SK-N-MC (cell line): ENCODE results near the gene DQX1.

Source experiments
- DNase-seq: peaks from one replicate; pipeline ENCODE4 v3.0.0-alpha.2; 2011; ENCODE audit warnings: low read depth, low spot score
- H3K27ac ChIP-seq: fragments of 200-600 bp; sonication (generic); 2 replicates; pipeline ENCODE4 v1.5.1; 2016; ENCODE audit warnings: mixed run types
- H3K36me3 ChIP-seq: fragments of 200-600 bp; sonication (generic); 2 replicates; pipeline ENCODE4 v1.6.1; 2017; ENCODE audit warnings: antibody characterized with exemption, low read length, mixed read lengths; ENCODE audit not compliant: insufficient read depth
- H3K4me3 ChIP-seq: fragments of 200-600 bp; sonication (generic); 2 replicates; pipeline ENCODE4 v1.5.1; 2016
- H3K9ac ChIP-seq: fragments of 200-600 bp; sonication (generic); 2 replicates; pipeline ENCODE4 v1.8.0; 2017; ENCODE audit warnings: mixed run types, mixed read lengths; ENCODE audit not compliant: insufficient read length
- H3K9me3 ChIP-seq: fragments of 200-600 bp; sonication (generic); 2 replicates; pipeline ENCODE4 v1.6.1; 2017; ENCODE audit warnings: low read depth, mild to moderate bottlenecking, antibody characterized with exemption, low read length, moderate library complexity, mixed read lengths
- EZH2 ChIP-seq: fragments of 200-600 bp; sonication (generic); IDR thresholded peaks from one replicate; pipeline ENCODE4 v1.6.1; 2017; ENCODE audit warnings: antibody characterized with exemption
- FOXP2 ChIP-seq: optimal IDR thresholded peaks from 2 replicates; pipeline ENCODE3; 2011; ENCODE audit warnings: mild to moderate bottlenecking, moderate library complexity; ENCODE audit not compliant: insufficient read depth; ENCODE audit errors: extremely low read length, control extremely low read depth
- POLR2AphosphoS5 ChIP-seq: IDR thresholded peaks from 2 replicates; pipeline ENCODE4 v1.6.1; 2012; ENCODE audit warnings: mild to moderate bottlenecking, low read depth, low read length, borderline replicate concordance

The DQX1 gene

DNA sequence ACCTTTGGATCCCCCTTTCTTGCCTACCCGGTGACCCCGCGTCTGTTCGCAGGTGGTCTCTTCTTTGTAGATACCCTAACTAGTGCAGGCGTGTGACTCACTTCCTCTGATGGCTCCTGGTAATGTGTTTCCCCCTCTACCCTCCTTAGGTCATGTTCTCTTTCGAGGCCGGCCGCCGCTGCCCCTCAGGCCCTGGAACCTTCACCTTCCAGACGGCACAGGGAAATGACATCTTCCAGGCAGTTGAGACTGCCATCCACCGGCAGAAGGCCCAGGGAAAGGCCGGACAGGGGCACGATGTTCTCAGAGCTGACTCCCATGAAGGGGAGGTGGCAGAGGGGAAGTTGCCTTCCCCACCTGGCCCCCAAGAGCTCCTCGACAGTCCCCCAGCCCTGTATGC, 30.1 kb upstream of the DQX1 start:
- no peak for DNase-seq
- H3K27ac ChIP-seq = no peak overlapping the region
- no peak overlapping the region for H3K9ac ChIP-seq

DNA sequence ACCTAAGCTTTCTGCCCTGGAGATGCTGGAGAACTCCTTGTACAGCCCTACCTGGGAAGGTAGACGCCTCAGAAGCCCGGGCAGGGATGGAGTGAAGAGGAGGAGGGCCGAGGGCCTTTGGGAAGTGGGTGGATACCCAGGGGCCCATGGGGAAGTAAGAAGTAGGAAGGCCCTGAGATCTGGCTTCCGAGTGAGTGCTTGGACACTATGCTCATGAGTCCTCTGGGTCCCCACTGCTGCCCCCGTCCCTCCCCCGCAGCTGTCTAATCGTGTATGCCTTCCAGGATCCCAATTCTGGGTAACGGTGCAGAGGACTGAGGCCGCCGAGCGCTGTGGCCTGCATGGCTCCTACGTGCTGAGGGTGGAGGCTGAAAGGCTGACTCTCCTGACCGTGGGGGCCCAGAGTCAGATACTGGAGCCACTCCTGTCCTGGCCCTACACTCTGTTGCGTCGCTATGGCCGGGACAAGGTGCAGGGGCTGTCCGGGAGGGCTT, 29.6 kb upstream of the DQX1 start:
- TF ChIP-seq POLR2AphosphoS5 (no peak), EZH2 (no peak), FOXP2 (no peak)
- Histone ChIP-seq H3K36me3 (no peaks in the 10 kb centered on the region), H3K4me3 (no peak overlapping the region), H3K9me3 (no peaks in the 10 kb centered on the region), H3K27ac (no peak overlapping the region), H3K9ac (no peak overlapping the region)
- DNase-seq = no peak

More for the DNA sequence above, 30.1 kb upstream of the DQX1 start:
- H3K9me3 ChIP-seq = no peaks in the 10 kb centered on the region
- H3K36me3 ChIP-seq = no peaks in the 10 kb centered on the region
- H3K4me3 ChIP-seq = no peak overlapping the region
- no peak for TF ChIP-seq FOXP2
- TF ChIP-seq POLR2AphosphoS5 = no peak
- TF ChIP-seq EZH2 = no peak

- DNase-seq = no peak
- H3K4me3 ChIP-seq = peak overlapping the region; percentile 76
Observed at GRCh38 chr2:74554820-74555531, 28.9 kb upstream of the DQX1 start.

DNA sequence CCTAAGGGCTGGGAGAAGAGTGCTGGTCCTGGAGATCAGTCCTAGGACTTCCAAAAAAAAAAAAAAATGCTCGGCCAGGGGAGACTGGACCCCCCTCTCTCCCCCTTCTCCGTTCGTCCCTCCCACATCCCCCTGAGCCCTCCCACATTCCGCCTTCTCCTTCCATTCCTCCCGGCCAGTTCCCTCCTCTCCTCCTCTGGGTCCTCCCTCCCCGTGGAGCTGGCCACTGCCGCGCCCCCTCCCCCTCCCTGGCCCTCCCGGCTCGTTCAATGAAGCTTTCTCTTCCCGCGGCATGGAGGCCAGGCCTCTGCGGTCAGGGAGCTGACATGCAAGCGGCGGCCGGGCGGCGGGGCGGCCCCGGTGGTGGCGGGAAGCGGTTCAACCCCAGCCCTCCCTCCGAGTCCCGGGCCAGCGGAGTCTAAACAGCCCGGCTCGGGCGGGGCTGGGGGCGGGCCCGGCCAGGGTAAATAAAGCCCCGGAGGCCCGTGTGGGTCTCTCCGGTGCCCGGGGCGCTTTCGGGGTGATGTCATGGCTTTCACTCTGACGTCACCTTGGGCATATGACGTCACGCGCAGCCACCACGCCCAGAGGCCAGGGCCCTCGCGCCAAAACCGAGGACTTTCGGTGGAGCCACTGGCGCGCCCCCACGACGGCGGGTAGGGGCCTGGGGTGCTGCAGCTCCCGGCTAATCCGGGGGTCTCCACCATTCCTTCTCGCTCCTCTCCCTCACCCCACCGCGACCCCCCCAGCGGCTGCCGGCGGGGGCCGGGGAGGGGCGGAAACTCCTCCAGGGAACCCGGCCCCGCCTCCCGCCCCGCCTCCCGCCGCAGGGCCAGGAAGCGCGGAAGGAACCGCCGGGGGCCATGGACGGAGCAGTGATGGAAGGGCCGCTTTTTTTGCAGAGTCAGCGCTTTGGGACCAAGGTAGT, 28.1 kb upstream of the DQX1 start, which contains the start of the genes DOK1 and LOXL3:
TSS of gene DOK1 (plus strand) at position 829 of the 928 bp plus-strand sequence. CDS start at position 864, 35 bp downstream.
TSS of gene LOXL3 (minus strand) at position 51 of the 928 bp plus-strand sequence. CDS start 1,308 bp downstream, outside the sequence.
- TF ChIP-seq FOXP2 = no peak
- 0 out of 2 replicates have a peak, but pooled peaks have one; percentile 22 for TF ChIP-seq POLR2AphosphoS5
- TF ChIP-seq EZH2 = no peak
- Histone ChIP-seq H3K36me3 (no peaks in the 10 kb centered on the region), H3K9ac (no peak within 1 kb of the TSS), H3K4me3 (peak within 1 kb of the TSS; percentile 76), H3K27ac (no peak within 1 kb of the TSS), H3K9me3 (no peaks in the 10 kb centered on the region)
- DNase-seq = no peak

More at GRCh38 chr2:74554820-74555531, 28.9 kb upstream of the DQX1 start:
- no peak overlapping the region for H3K27ac ChIP-seq
- no peaks in the 10 kb centered on the region for H3K36me3 ChIP-seq
- no peaks in the 10 kb centered on the region for H3K9me3 ChIP-seq
- H3K9ac ChIP-seq = no peak overlapping the region
- TF ChIP-seq POLR2AphosphoS5 = no peak; the same call in 1 of the 2 replicates
- TF ChIP-seq EZH2 = no peak
- TF ChIP-seq FOXP2 = no peak

DNA sequence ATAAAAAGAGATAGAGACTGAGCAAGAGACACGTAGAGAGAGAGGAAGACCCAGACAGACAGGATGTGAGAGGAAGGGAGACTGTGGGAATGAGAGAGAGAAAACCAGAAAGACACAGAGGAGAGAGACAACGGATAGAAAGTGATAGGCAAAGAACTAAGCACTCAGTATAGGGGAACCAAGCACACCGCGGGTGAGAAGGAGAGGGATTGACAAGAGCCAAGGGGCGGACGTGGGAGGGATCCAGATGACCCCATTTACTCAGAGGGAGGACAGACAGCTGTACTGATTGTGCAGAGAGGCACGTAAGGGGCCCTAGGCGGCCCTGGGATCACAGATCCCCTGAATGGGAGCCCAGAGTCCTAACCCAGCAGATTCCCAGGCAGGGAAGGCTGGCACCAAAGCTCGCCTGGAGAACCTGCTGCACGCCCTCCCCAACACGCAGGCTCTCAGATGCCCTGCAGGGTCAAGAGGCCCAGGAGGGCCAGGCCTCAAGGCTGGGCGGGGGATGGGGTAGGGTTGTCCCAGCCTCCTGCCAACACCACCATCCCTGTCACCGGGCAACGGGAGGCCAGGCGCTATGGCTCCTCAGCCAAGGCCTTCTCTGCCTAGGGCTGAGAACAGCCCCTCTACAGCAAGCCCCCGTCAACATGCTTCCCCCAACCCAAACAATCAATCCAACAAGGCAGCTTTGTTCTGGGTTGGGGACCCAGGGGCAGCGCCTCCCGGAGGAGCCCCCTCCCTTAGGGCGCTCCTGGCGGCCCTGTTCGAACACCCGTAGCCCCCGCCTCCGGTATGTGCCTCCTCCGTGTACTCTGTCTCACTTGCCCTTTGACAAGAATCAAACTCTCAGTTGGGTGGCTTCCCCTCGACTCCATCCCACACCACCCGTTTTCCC, 27.1 kb upstream of the DQX1 start:
- Histone ChIP-seq H3K4me3 (no peak overlapping the region), H3K9me3 (no peaks in the 10 kb centered on the region), H3K9ac (no peak overlapping the region), H3K27ac (no peak overlapping the region), H3K36me3 (no peaks in the 10 kb centered on the region)
- DNase-seq = no peak
- TF ChIP-seq POLR2AphosphoS5 (no peak), EZH2 (no peak), FOXP2 (no peak)

DNA sequence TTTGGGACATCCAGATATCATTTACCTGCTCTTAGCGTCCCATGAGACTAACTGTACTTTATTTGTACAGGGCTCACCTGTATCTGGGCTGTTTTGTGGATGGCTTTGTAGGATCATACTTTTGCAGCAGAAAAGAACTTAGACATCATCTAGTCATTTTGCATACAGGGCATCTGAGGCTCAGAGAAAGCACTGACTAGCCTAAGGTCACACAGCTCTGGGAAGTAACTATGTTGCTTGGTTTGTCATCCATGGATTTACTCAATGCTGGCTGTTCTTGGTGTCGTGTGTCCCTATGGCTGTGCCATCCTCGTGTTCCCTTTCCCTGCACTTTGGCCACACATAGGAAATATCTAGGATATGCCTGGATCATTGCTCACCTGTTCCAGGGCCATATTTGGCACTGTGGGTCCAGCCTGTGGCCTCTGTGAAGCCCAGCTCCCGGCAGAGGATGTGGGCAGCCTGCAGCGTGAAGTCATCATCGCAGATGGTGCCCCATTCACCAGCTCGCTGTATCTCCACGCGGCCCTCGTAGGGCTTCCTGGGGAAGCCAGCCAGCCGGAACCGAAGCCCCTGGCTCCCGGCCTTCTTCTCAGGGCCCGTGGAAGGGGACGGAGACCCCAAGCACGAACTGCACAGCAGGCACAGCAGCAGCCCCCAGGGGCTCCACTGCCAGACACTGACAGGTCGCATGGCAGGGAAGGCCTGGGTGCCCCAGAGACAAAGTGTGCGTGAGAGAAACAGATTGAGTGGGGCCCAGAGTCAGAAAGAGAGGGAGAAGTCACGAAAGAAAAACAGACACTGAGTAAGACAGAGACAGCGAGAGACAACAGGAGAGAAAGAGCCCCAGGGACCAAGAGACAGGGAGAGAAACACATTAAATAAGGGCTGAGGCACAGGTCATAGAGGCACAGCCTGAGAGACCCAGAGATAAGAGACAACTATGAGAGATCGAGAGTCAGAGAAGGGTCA, 26.2 kb upstream of the DQX1 start:
- Histone ChIP-seq H3K27ac (no peak overlapping the region), H3K4me3 (no peak overlapping the region), H3K36me3 (no peaks in the 10 kb centered on the region), H3K9me3 (no peaks in the 10 kb centered on the region), H3K9ac (no peak overlapping the region)
- DNase-seq = no peak
- TF ChIP-seq FOXP2 = no peak
- TF ChIP-seq EZH2 = no peak
- no peak for TF ChIP-seq POLR2AphosphoS5

DNA sequence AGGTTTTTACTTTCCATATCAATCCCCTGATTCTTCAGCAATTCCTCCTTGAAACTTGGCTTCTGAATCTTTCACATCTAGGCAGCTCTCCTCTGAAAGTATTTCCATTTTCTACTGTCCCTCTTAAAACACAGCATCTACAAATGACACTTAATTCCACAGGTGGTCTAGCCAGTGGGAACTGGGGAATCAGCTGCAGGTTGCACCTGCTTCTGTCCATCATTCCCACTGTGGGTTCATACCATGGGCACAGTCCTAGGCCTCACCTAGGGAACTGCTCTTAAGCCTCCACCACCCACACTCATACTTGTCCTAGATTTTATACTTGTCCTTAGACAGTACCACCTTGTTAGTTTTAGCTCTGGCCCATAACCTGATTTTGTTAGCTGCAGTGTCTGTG, 25.5 kb upstream of the DQX1 start:
- Histone ChIP-seq H3K9ac (no peak overlapping the region), H3K36me3 (no peaks in the 10 kb centered on the region), H3K4me3 (no peak overlapping the region), H3K9me3 (no peaks in the 10 kb centered on the region), H3K27ac (no peak overlapping the region)
- DNase-seq = no peak
- TF ChIP-seq FOXP2 = no peak
- no peak for TF ChIP-seq EZH2
- TF ChIP-seq POLR2AphosphoS5 = no peak
